Measurements from ENCODE around the gene PPIE.
"Not testable (repeated sequence)": the region's sequence is repeated elsewhere in the genome, so short reads cannot be mapped to it uniquely, and the experiment has no call there.

The PPIE gene

GRCh38 chr1:39779137-39779536, 40.5 kb downstream of the PPIE start:
- H3K9me3 ChIP-seq (ENCODE audit: low read depth, low read length), result no peaks in the 10 kb centered on the region
- DNase-seq (ENCODE audit: low read depth, low spot score), result no peak
- no peaks in the 10 kb centered on the region for H3K36me3 ChIP-seq (ENCODE audit: insufficient read depth, low read length)
- H3K4me3 ChIP-seq, result no peak overlapping the region
- H3K27ac ChIP-seq, result no peak overlapping the region
- H3K9ac ChIP-seq (ENCODE audit: insufficient read length), result no peak overlapping the region
- TF ChIP-seq POLR2AphosphoS5 (IDR thresholded peaks at IDR 0.05; ENCODE audit: borderline replicate concordance, low read depth, low read length) (no peak), EZH2 (IDR thresholded peaks at IDR 0.05) (no peak), FOXP2 (optimal IDR thresholded peaks at IDR 0.05; ENCODE audit: control extremely low read depth, extremely low read length, insufficient read depth) (no peak)

DNA sequence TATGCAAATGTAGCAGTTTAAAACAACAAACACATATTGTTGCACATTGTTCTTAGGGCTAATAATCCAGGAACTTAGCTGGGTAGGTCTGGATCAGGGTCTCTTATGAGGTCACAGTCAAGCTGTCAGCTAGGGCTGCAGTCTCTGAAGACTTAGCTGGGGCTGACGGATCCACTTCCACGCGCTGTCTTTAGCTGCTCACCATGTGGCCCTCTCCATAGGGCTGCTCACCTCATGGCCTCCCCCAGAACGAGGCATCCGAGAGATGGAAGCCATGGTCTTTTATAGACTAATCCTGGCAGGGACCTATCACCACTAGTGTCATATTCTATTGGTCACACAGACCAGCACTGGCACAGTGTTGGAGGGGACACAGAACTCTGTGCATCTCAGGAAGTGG, 41.1 kb downstream of the PPIE start:
- Histone ChIP-seq H3K9ac (ENCODE audit: insufficient read length) (no peak overlapping the region), H3K9me3 (ENCODE audit: low read depth, low read length) (no peaks in the 10 kb centered on the region), H3K27ac (no peak overlapping the region), H3K4me3 (no peak overlapping the region), H3K36me3 (ENCODE audit: insufficient read depth, low read length) (no peaks in the 10 kb centered on the region)
- TF ChIP-seq POLR2AphosphoS5 (IDR thresholded peaks at IDR 0.05; ENCODE audit: borderline replicate concordance, low read depth, low read length) (no peak), FOXP2 (optimal IDR thresholded peaks at IDR 0.05; ENCODE audit: control extremely low read depth, extremely low read length, insufficient read depth) (no peak), EZH2 (IDR thresholded peaks at IDR 0.05) (no peak)
- no peak for DNase-seq (ENCODE audit: low read depth, low spot score)

GRCh38 chr1:39781349-39781715, 42.6 kb downstream of the PPIE start:
- no peak overlapping the region for H3K9ac ChIP-seq (ENCODE audit: insufficient read length)
- TF ChIP-seq FOXP2 (optimal IDR thresholded peaks at IDR 0.05; ENCODE audit: control extremely low read depth, extremely low read length, insufficient read depth) (no peak), EZH2 (IDR thresholded peaks at IDR 0.05) (no peak), POLR2AphosphoS5 (IDR thresholded peaks at IDR 0.05; ENCODE audit: borderline replicate concordance, low read depth, low read length) (no peak)
- no peak for DNase-seq (ENCODE audit: low read depth, low spot score)
- no peaks in the 10 kb centered on the region for H3K36me3 ChIP-seq (ENCODE audit: insufficient read depth, low read length)
- no peaks in the 10 kb centered on the region for H3K9me3 ChIP-seq (ENCODE audit: low read depth, low read length)
- no peak overlapping the region for H3K4me3 ChIP-seq
- no peak overlapping the region for H3K27ac ChIP-seq

DNA sequence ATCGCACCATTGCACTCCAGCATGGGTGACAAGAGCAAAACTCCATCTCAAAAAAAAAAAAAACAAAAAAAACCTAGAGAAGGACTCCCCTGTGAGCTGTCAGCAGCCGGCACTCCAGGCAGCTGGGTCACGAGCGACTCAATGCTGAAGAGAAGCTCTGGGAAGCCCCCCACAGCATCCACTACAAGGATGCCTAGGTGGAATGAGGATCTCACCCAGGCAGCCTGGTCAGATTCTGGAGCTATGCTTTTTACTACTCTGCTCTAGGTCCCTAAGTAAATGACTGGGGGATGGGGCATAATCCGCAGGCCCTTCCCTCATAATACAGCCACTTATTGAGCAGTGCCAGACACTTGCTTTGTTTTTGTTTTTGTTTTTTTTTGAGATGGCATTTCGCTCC, 43.4 kb downstream of the PPIE start:
- Histone ChIP-seq H3K9ac (ENCODE audit: insufficient read length) (no peak overlapping the region), H3K27ac (no peak overlapping the region), H3K4me3 (no peak overlapping the region), H3K9me3 (ENCODE audit: low read depth, low read length) (no peaks in the 10 kb centered on the region), H3K36me3 (ENCODE audit: insufficient read depth, low read length) (no peaks in the 10 kb centered on the region)
- DNase-seq (ENCODE audit: low read depth, low spot score), result no peak
- TF ChIP-seq EZH2 (IDR thresholded peaks at IDR 0.05) (no peak), POLR2AphosphoS5 (IDR thresholded peaks at IDR 0.05; ENCODE audit: borderline replicate concordance, low read depth, low read length) (no peak), FOXP2 (optimal IDR thresholded peaks at IDR 0.05; ENCODE audit: control extremely low read depth, extremely low read length, insufficient read depth) (no peak)

DNA sequence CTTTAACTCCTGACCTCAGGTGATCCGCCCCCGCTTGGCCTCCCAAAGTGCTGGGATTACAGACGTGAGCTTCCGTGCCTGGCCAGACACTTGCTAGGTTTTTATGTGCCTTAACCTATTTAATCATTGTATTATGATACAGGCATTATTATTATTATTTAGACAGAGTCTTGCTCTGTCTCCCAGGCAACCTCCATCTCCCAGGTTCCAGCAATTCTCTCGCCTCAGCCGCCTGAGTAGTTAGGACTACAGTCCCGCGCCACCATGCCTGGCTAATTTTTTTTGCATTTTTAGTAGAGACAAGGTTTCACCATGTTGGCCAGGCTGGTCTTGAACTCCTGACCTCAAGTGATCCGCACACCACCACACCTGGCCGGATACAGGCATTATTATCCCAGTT, 44.0 kb downstream of the PPIE start:
- not testable (repeated sequence) for H3K27ac ChIP-seq; H3K36me3 ChIP-seq (ENCODE audit: insufficient read depth, low read length); H3K4me3 ChIP-seq; DNase-seq (ENCODE audit: low read depth, low spot score); H3K9ac ChIP-seq (ENCODE audit: insufficient read length); H3K9me3 ChIP-seq (ENCODE audit: low read depth, low read length)

- not testable (repeated sequence) for H3K9ac ChIP-seq (ENCODE audit: insufficient read length); DNase-seq (ENCODE audit: low read depth, low spot score); H3K9me3 ChIP-seq (ENCODE audit: low read depth, low read length); H3K36me3 ChIP-seq (ENCODE audit: insufficient read depth, low read length); H3K4me3 ChIP-seq; H3K27ac ChIP-seq
These were observed 47.8 kb downstream of the PPIE start for GRCh38 chr1:39786303-39787107.

- H3K36me3 ChIP-seq (ENCODE audit: insufficient read depth, low read length); H3K4me3 ChIP-seq; H3K27ac ChIP-seq; H3K9me3 ChIP-seq (ENCODE audit: low read depth, low read length); H3K9ac ChIP-seq (ENCODE audit: insufficient read length); DNase-seq (ENCODE audit: low read depth, low spot score): not testable (repeated sequence)
These were observed 48.4 kb downstream of the PPIE start for GRCh38 chr1:39787108-39787375.

DNA sequence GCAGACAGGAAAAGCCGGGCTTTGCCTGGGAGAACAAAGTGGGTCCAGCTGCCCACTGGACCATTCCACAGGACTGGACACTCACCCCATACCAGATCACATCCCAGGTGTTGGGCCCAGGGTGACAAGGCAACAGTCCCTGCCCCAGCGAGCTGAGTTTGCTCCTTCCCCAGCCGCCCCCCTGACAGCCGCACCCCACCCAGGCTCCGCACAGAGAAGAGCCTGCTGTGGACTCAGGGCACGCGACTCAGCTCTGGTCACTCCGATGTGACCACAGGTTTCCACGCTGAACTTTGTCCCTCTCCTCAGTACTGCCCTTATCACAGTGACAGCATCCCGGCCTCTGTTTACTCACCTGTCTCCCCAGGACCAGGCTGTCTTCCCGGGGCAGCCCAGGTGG, 48.8 kb downstream of the PPIE start:
- TF ChIP-seq POLR2AphosphoS5 (IDR thresholded peaks at IDR 0.05; ENCODE audit: borderline replicate concordance, low read depth, low read length), result no peak
- no peak for TF ChIP-seq EZH2 (IDR thresholded peaks at IDR 0.05)
- TF ChIP-seq FOXP2 (optimal IDR thresholded peaks at IDR 0.05; ENCODE audit: control extremely low read depth, extremely low read length, insufficient read depth), result no peak
- no peaks in the 10 kb centered on the region for H3K36me3 ChIP-seq (ENCODE audit: insufficient read depth, low read length)
- no peak overlapping the region for H3K9ac ChIP-seq (ENCODE audit: insufficient read length)
- H3K4me3 ChIP-seq, result no peak overlapping the region
- no peaks in the 10 kb centered on the region for H3K9me3 ChIP-seq (ENCODE audit: low read depth, low read length)
- DNase-seq (ENCODE audit: low read depth, low spot score), result no peak
- H3K27ac ChIP-seq, result no peak overlapping the region

DNA sequence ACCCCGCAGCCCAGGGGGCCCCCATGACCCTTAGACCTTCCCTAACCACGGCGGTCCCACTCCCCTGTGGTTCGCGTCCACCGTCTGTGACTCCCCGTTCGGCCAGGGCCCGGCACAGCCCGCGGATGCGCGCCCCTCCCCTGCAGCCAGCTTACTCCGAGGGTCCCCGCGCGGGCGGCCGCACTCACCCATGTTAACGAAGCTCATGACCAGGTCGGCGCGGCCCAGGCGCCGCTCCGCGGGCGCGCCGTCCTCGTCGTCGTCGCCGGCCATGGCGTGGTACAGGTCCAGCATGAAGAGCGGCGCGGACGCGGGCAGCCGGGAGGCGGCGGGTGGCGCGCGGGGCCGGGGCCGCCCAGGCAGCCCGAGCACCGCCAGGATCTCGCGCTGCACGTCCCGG, 49.3 kb downstream of the PPIE start:
- DNase-seq (ENCODE audit: low read depth, low spot score); H3K4me3 ChIP-seq; H3K27ac ChIP-seq: not testable (repeated sequence)

DNA sequence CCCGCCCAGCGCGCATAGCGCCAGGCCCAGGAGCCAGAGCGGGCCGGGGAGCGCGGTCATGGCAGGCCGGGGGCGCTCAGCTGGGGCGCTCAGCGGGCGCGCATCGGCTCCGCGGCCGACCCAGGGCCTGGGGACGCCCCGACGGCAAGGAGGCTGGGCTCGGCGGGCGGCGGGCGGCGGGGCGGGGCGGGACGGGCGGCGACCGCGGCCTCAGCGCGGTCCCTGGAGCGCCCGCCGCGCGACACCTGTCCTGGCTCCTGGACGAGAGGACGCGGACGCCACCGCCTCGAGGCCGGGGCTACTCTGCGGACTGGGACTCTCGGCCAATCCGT, 49.7 kb downstream of the PPIE start:
- no peak for TF ChIP-seq POLR2AphosphoS5 (IDR thresholded peaks at IDR 0.05; ENCODE audit: borderline replicate concordance, low read depth, low read length)
- no peak for TF ChIP-seq EZH2 (IDR thresholded peaks at IDR 0.05)
- no peak for TF ChIP-seq FOXP2 (optimal IDR thresholded peaks at IDR 0.05; ENCODE audit: control extremely low read depth, extremely low read length, insufficient read depth)

More for the DNA sequence above, 49.3 kb downstream of the PPIE start:
- not testable (repeated sequence) for H3K9ac ChIP-seq (ENCODE audit: insufficient read length); H3K9me3 ChIP-seq (ENCODE audit: low read depth, low read length); H3K36me3 ChIP-seq (ENCODE audit: insufficient read depth, low read length)

More for the DNA sequence above, 49.7 kb downstream of the PPIE start:
- no peak for DNase-seq (ENCODE audit: low read depth, low spot score)
- no peaks in the 10 kb centered on the region for H3K9me3 ChIP-seq (ENCODE audit: low read depth, low read length)
- H3K27ac ChIP-seq, result no peak overlapping the region
- H3K36me3 ChIP-seq (ENCODE audit: insufficient read depth, low read length), result no peaks in the 10 kb centered on the region
- no peak overlapping the region for H3K9ac ChIP-seq (ENCODE audit: insufficient read length)
- peak overlapping the region; percentile 73 for H3K4me3 ChIP-seq

All from SK-N-MC (cell line).